Left ventricle myocardium inferior (tissue), 1 donor: ENCODE results near the gene HAUS5. TPM values are rescaled to one million over a fixed set of nuclear protein-coding genes. Genes with fewer than 3 reads are reported as not detected.

ENCODE experiments used
- DNase-seq: peaks from one replicate; pipeline ENCODE4 v3.0.0-alpha.2; 2020
- H3K27ac ChIP-seq: fragments of 200-600 bp; replicated peaks from 2 replicates; pipeline ENCODE4 v1.8.0; 2021
- H3K27me3 ChIP-seq: fragments of 200-600 bp; 2 replicates; pipeline ENCODE4 v1.8.0; 2021; ENCODE audit warnings: low read depth
- H3K36me3 ChIP-seq: fragments of 200-600 bp; 2 replicates; pipeline ENCODE4 v1.8.0; 2021
- H3K4me1 ChIP-seq: fragments of 200-600 bp; 2 replicates; pipeline ENCODE4 v1.8.0; 2021
- H3K4me3 ChIP-seq: fragments of 200-600 bp; 2 replicates; pipeline ENCODE4 v1.8.0; 2021; ENCODE audit warnings: mild to moderate bottlenecking, moderate library complexity
- H3K9me3 ChIP-seq: fragments of 200-600 bp; replicated peaks from 2 replicates; pipeline ENCODE4 v1.8.0; 2021
- CTCF ChIP-seq: fragments of 200-600 bp; IDR thresholded peaks from 2 replicates; pipeline ENCODE4 v1.8.0; 2021; ENCODE audit warnings: antibody characterized with exemption, mild to moderate bottlenecking, borderline replicate concordance
- intact Hi-C: fragments of 100-400 bp; cut with micrococcal nuclease; formaldehyde crosslinking; loops from one replicate; pipeline ENCODE4 v1.11.0; 2022
- total RNA-seq: library from RNA; stranded (reverse); fragmentation: NEBNext Ultra II Directional; extraction: Animal tissue kit (Norgen Biotek cat#: 25700); gene quantifications from one replicate; pipeline ENCODE4 v1.2.1, GENCODE V29; 2021
- donor health status: DM: no; HTN: yes; CAD: no; lungs with severe emphysema.

HAUS5 gene
- total RNA-seq, 1 donor from 2014 or later: 3.7 TPM

GRCh38 chr19:35566738-35567137 is 45.8 kb upstream of the HAUS5 start:
- Histone ChIP-seq H3K27me3 (peaks cover 63% of the 10 kb centered on the region), H3K27ac (no peak overlapping the region)
- intact Hi-C loops: no loop called here

GRCh38 chr19:35569281-35569781 is 43.2 kb upstream of the HAUS5 start:
- no peaks in the 10 kb centered on the region for H3K36me3 ChIP-seq
- no peaks in the 10 kb centered on the region for H3K9me3 ChIP-seq
- H3K4me3 ChIP-seq: no peak overlapping the region
- TF ChIP-seq CTCF: no peak
- no peak overlapping the region for H3K27ac ChIP-seq
- intact Hi-C loops: no loop called here
- H3K4me1 ChIP-seq: no peaks in the 10 kb centered on the region
- DNase-seq: no peak
- H3K27me3 ChIP-seq: peaks cover 39% of the 10 kb centered on the region

More at GRCh38 chr19:35566738-35567137, 45.8 kb upstream of the HAUS5 start:
- no peaks in the 10 kb centered on the region for H3K9me3 ChIP-seq
- TF ChIP-seq CTCF: no peak
- no peaks in the 10 kb centered on the region for H3K4me1 ChIP-seq
- no peak for DNase-seq
- H3K36me3 ChIP-seq: no peaks in the 10 kb centered on the region
- no peak overlapping the region for H3K4me3 ChIP-seq

GRCh38 chr19:35571406-35571965 is 41.0 kb upstream of the HAUS5 start:
- H3K4me1 ChIP-seq: no peaks in the 10 kb centered on the region
- H3K27me3 ChIP-seq: peaks cover 34% of the 10 kb centered on the region
- intact Hi-C loops: no loop called here
- peaks cover 20% of the 10 kb centered on the region for H3K9me3 ChIP-seq
- no peak overlapping the region for H3K27ac ChIP-seq
- H3K4me3 ChIP-seq: no peak overlapping the region
- DNase-seq: no peak
- H3K36me3 ChIP-seq: no peaks in the 10 kb centered on the region
- no peak for TF ChIP-seq CTCF

GRCh38 chr19:35577918-35578317 is 34.6 kb upstream of the HAUS5 start:
- H3K4me3 ChIP-seq: no peak overlapping the region
- TF ChIP-seq CTCF: no peak
- no peak for DNase-seq
- H3K9me3 ChIP-seq: peaks cover 25% of the 10 kb centered on the region
- no peaks in the 10 kb centered on the region for H3K4me1 ChIP-seq
- intact Hi-C loops: no loop called here
- H3K36me3 ChIP-seq: no peaks in the 10 kb centered on the region
- no peak overlapping the region for H3K27ac ChIP-seq
- peaks cover 42% of the 10 kb centered on the region for H3K27me3 ChIP-seq

- intact Hi-C loops: no loop called here
- no peak overlapping the region for H3K27ac ChIP-seq
- no peak for TF ChIP-seq CTCF
- no peak overlapping the region for H3K4me3 ChIP-seq
- DNase-seq: no peak
- no peaks in the 10 kb centered on the region for H3K36me3 ChIP-seq
- H3K4me1 ChIP-seq: no peaks in the 10 kb centered on the region
- H3K27me3 ChIP-seq: peaks cover 48% of the 10 kb centered on the region
- H3K9me3 ChIP-seq: peaks cover 25% of the 10 kb centered on the region
Observed at GRCh38 chr19:35578707-35579106, 33.8 kb upstream of the HAUS5 start.
